ENCODE data around the gene UCMA. TPM values are rescaled to one million over a fixed set of nuclear protein-coding genes. Genes with fewer than 3 reads are reported as not detected.
"Not testable (repeated sequence)": the region's sequence is repeated elsewhere in the genome, so short reads cannot be mapped to it uniquely, and the experiment has no call there.

The UCMA gene
- total RNA-seq, 6 experiments from 2014 or later: not detected

DNA sequence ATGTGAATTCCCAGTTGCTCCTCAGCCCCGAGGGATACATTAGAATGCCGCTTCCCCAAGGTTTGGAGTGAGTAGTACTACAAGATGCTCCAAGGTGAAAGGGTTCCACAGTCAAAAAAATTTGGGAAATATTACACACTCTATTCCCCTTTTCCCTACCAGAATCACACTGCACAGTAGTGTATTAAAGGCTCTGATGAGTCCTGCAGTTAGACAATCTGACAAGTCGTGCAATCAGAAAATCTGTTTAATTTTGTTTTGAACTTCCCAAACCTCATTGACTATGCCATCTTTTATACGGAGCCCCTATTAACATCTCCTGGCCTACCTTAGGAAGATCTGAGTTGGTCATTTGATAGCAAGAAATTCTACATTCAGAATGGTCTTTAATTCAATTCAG lies 13.6 kb upstream of the UCMA start:
- no peak overlapping the region for H3K27ac ChIP-seq
- no peaks in the 10 kb centered on the region for H3K27me3 ChIP-seq
- no peak for DNase-seq
- H3K9me3 ChIP-seq: no peaks in the 10 kb centered on the region
- intact Hi-C loops (cut with DNase I): no loop called here
- WGBS (ENCODE audit: insufficient coverage, low coverage, low lambda C conversion rate, missing lambda C conversion rate): 78% methylated on average over 4 of the region's 4 CpGs
- no peak for ATAC-seq
- H3K4me3 ChIP-seq: no peak overlapping the region
- H3K4me1 ChIP-seq: no peaks in the 10 kb centered on the region
- H3K36me3 ChIP-seq: no peaks in the 10 kb centered on the region
- no peak for TF ChIP-seq POLR2A (IDR thresholded peaks at IDR 0.05)
- TF ChIP-seq, protein P1, sequence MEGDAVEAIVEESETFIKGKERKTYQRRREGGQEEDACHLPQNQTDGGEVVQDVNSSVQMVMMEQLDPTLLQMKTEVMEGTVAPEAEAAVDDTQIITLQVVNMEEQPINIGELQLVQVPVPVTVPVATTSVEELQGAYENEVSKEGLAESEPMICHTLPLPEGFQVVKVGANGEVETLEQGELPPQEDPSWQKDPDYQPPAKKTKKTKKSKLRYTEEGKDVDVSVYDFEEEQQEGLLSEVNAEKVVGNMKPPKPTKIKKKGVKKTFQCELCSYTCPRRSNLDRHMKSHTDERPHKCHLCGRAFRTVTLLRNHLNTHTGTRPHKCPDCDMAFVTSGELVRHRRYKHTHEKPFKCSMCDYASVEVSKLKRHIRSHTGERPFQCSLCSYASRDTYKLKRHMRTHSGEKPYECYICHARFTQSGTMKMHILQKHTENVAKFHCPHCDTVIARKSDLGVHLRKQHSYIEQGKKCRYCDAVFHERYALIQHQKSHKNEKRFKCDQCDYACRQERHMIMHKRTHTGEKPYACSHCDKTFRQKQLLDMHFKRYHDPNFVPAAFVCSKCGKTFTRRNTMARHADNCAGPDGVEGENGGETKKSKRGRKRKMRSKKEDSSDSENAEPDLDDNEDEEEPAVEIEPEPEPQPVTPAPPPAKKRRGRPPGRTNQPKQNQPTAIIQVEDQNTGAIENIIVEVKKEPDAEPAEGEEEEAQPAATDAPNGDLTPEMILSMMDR (IDR thresholded peaks at IDR 0.05): no peak

DNA sequence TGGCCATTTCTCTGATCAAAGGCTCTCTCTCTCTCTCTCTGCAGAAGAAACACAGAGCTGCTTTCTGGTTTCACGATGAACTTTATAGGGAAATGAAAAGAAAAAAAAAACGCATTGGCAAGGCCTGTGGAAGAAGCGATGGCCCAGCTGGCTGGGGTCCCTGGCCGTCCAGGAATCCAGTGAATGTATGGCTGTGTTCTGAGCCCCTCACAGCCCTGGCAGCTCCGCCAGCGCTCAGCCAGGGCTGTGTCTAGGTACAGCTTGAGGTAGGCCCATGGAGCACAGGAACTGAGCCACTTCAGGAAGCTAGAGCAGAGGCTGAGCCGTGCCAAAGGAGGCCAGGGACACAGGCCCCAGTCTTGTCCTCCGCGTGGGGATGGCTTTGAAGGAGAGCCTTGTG lies 13.1 kb upstream of the UCMA start:
- TF ChIP-seq, protein P1 (IDR thresholded peaks at IDR 0.05): no peak
- TF ChIP-seq POLR2A (IDR thresholded peaks at IDR 0.05): no peak
- Histone ChIP-seq H3K9me3 (no peaks in the 10 kb centered on the region), H3K27me3 (no peaks in the 10 kb centered on the region), H3K36me3 (no peaks in the 10 kb centered on the region), H3K4me3 (no peak overlapping the region), H3K27ac (no peak overlapping the region), H3K4me1 (no peaks in the 10 kb centered on the region)
- no peak for DNase-seq
- WGBS (ENCODE audit: insufficient coverage, low coverage, low lambda C conversion rate, missing lambda C conversion rate): 71% methylated on average over 6 of the region's 9 CpGs
- intact Hi-C loops (cut with DNase I): no loop called here
- no peak for ATAC-seq

DNA sequence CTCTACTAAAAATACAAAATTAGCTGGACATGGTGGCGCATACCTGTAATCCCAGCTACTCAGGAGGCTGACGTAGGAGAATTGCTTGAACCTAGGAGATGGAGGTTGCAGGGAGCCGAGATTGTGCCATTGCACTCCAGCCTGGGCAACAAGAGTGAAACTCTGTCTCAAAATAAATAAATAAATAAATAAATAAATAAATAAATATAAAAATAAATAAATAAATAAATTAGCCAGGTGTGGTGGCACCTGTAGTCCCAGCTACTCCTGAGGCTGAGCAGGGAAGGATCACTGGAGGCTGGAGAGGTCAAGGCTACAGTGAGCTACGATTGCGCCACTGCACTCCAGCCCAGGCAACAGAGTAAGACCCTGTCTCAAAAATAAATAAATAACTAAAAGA lies 8.1 kb upstream of the UCMA start:
- WGBS (ENCODE audit: insufficient coverage, low coverage, low lambda C conversion rate, missing lambda C conversion rate): 89% methylated on average over 4 of the region's 5 CpGs
- H3K4me3 ChIP-seq; H3K27me3 ChIP-seq; H3K9me3 ChIP-seq; H3K27ac ChIP-seq; DNase-seq; H3K4me1 ChIP-seq; intact Hi-C loops (cut with DNase I); H3K36me3 ChIP-seq; ATAC-seq: not testable (repeated sequence)

DNA sequence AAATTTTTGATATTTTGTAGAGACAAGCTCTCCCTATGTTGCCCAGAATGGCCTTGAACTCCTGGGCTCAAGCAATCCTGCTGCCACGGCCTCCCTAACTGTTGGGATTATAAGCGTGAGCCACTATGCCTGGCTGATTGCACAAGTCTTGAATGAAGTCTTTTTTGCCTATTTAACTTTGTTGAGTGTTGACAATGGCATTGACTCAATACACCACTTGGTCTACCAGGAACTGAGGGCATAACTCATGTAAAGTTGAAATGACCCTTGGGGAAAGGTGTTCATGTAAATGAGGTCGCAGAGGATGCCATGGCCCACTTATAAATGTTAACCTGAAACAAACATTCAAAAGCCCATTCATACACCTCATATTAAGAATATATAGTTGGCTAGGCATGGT lies 7.4 kb upstream of the UCMA start:
- 61% methylated on average over 2 of the region's 3 CpGs for WGBS (ENCODE audit: insufficient coverage, low coverage, low lambda C conversion rate, missing lambda C conversion rate)
- Histone ChIP-seq H3K4me3 (no peak overlapping the region), H3K9me3 (no peaks in the 10 kb centered on the region), H3K4me1 (no peaks in the 10 kb centered on the region), H3K27ac (no peak overlapping the region), H3K27me3 (no peaks in the 10 kb centered on the region), H3K36me3 (no peaks in the 10 kb centered on the region)
- ATAC-seq: peak in 1 of 4 donors; percentile 38
- no peak for TF ChIP-seq POLR2A (IDR thresholded peaks at IDR 0.05)
- TF ChIP-seq, protein P1 (IDR thresholded peaks at IDR 0.05): no peak
- intact Hi-C loops (cut with DNase I): no loop called here
- no peak for DNase-seq

GRCh38 chr10:13239923-13240322 lies 5.7 kb upstream of the UCMA start:
- intact Hi-C loops (cut with DNase I): no loop called here
- Histone ChIP-seq H3K27ac (no peak overlapping the region), H3K9me3 (no peaks in the 10 kb centered on the region), H3K27me3 (no peaks in the 10 kb centered on the region), H3K4me1 (no peaks in the 10 kb centered on the region), H3K36me3 (no peaks in the 10 kb centered on the region), H3K4me3 (no peak overlapping the region)
- ATAC-seq (no peak), DNase-seq (no peak)
- 72% methylated on average over 5 of the region's 7 CpGs for WGBS (ENCODE audit: insufficient coverage, low coverage, low lambda C conversion rate, missing lambda C conversion rate)
- TF ChIP-seq, protein P1 (IDR thresholded peaks at IDR 0.05): no peak
- TF ChIP-seq POLR2A (IDR thresholded peaks at IDR 0.05): no peak

Measured in right lobe of liver (tissue), 6 donors.